Panc1 (cell line): Measurements from ENCODE around the gene GLIPR2. TPM values are rescaled to one million over a fixed set of nuclear protein-coding genes. Genes with fewer than 3 reads are reported as not detected.
A peak's percentile ranks its signal among the peaks of the same experiment; 100 is the strongest.

ENCODE experiments used
- ATAC-seq: fragments of 200-7000 bp; cut with Tn5 transposase; 2 replicates; pipeline ENCODE4 v1.9.1; 2020; ENCODE audit warnings: mild to moderate bottlenecking, moderate library complexity
- BruUV-seq: library from RNA; stranded (reverse); fragments of 400-500 nt; replicated peaks from 2 replicates; lab custom pipeline; 2021; lab: Mats Ljungman, UMichigan
- CTCF ChIA-PET: fragments of 300-600 bp; sonication (Branson Sonifier 250); formaldehyde crosslinking; loops from one replicate; lab custom pipeline; 2022; ENCODE audit warnings: antibody characterized with exemption; lab: Charles Lee
- POLR2A ChIA-PET: fragments of 300-600 bp; sonication (Branson Sonifier 250); formaldehyde crosslinking; loops from one replicate; lab custom pipeline; 2022; ENCODE audit warnings: antibody characterized with exemption; lab: Charles Lee
- DNase-seq: peaks from one replicate; pipeline ENCODE4 v3.0.0-alpha.2; 2010; ENCODE audit warnings: low read depth, low spot score
- H3K27ac ChIP-seq: 2 replicates; pipeline ENCODE4 v1.5.1; 2011; ENCODE audit warnings: mild to moderate bottlenecking, low read length, inconsistent platforms
- H3K27me3 ChIP-seq: fragments of 200-500 bp; sonication (Bioruptor generic); 2 replicates; pipeline ENCODE4 v1.6.0; 2014; ENCODE audit warnings: low read length, inconsistent platforms; ENCODE audit not compliant: control insufficient read depth, insufficient read depth
- H3K36me3 ChIP-seq: fragments of 200-500 bp; sonication (Bioruptor generic); 2 replicates; pipeline ENCODE4 v1.5.1; 2014; ENCODE audit warnings: inconsistent platforms, mild to moderate bottlenecking, low read length, moderate library complexity; ENCODE audit not compliant: control insufficient read depth, insufficient read depth
- H3K4me1 ChIP-seq: 2 replicates; pipeline ENCODE4 v1.5.1; 2011; ENCODE audit warnings: inconsistent platforms, mild to moderate bottlenecking, low read length, moderate library complexity; ENCODE audit not compliant: control insufficient read depth, insufficient read depth
- H3K4me3 ChIP-seq, 2 experiments: 2 replicates each; pipeline ENCODE4 v1.5.1; 2011 to 2012; ENCODE audit warnings: low read depth in 2 of 2, low read length in 2 of 2, mild to moderate bottlenecking in 2 of 2, inconsistent platforms in 1 of 2, moderate library complexity in 1 of 2
- H3K9me3 ChIP-seq: fragments of 200-500 bp; sonication (Bioruptor generic); 2 replicates; pipeline ENCODE4 v1.5.1; 2014; ENCODE audit warnings: low read depth, mild to moderate bottlenecking, inconsistent platforms, low read length, moderate library complexity; ENCODE audit not compliant: control insufficient read depth, insufficient read depth
- POLR2AphosphoS5 ChIP-seq: IDR thresholded peaks from 2 replicates; pipeline ENCODE4 v1.6.1; 2012; ENCODE audit warnings: mild to moderate bottlenecking, low read depth, low read length, moderate library complexity
- SIN3A ChIP-seq: IDR thresholded peaks from 2 replicates; pipeline ENCODE4 v1.6.1; 2012; ENCODE audit warnings: low read depth, mild to moderate bottlenecking, low read length, moderate library complexity, borderline replicate concordance; ENCODE audit not compliant: insufficient read depth
- TCF7L2 ChIP-seq: IDR thresholded peaks from 2 replicates; pipeline ENCODE4 v1.6.1; 2011; ENCODE audit warnings: mild to moderate bottlenecking, low read depth, low read length, inconsistent platforms
- in situ Hi-C: cut with HindIII; loops from 2 replicates; pipeline ENCODE4 v1.10.0; 2016; ENCODE audit warnings: low sequenced_read_pairs, low pct_unique_long_range_greater_than_20kb
- intact Hi-C: fragments of 100-400 bp; cut with micrococcal nuclease; formaldehyde crosslinking; loops from one replicate; pipeline ENCODE4 v1.10.0; 2022; ENCODE audit not compliant: unreplicated experiment
- total RNA-seq: library from RNA; stranded (reverse); gene quantifications from one replicate; pipeline ENCODE4 v1.2.1, GENCODE V29; 2021; ENCODE audit not compliant: unreplicated experiment
- TF ChIP-seq, protein P1 (sequence below): fragments of 450-650 bp; IDR thresholded peaks from 2 replicates; pipeline ENCODE4 v1.5.1; 2017; ENCODE audit warnings: mild to moderate bottlenecking
- TF ChIP-seq, protein P2 (sequence below), 2 experiments: IDR thresholded peaks; 2 replicates each; pipeline ENCODE4 v1.6.1; 2011 to 2012; ENCODE audit warnings: low read depth in 2 of 2, control low read depth in 1 of 2, low read length in 1 of 2, mild to moderate bottlenecking in 1 of 2, moderate library complexity in 1 of 2; ENCODE audit not compliant: insufficient read depth in 1 of 2

GLIPR2 gene
- total RNA-seq, 1 experiment from 2014 or later, result 4.9 TPM

DNA sequence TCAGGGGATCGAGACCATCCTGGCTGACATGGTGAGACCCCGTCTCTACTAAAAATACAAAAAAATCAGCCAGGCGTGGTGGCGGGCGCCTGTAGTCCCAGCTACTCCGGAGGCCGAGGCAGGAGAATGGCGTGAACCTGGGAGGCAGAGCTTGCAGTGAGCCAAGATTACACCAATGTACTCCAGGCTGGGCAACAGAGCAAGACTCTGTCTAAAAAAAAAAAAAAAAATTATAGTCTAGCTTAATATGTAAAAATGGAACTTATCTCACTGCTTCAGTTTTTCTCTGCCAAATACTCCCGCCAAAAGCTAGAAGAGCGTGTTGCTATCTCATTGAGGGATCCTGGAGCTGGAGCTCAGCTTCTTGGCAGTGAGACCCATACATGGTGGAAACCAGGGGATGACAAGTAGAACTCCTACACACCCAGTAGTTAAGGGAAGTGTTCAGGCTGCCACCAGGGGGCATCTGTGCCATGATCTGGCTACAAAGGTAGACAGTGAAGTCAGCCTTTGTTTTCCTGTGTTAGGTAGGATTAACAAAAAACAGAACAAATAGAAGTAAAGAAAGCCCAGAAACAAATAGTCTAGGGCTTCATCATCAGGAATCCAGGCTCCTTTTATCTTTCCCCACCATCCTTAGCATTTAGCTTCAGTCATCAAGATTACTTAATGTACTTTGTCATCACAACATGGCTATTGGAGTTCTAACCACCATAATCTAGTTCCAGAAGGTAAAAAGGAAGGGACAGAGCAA, 33.6 kb upstream of the GLIPR2 start:
- intact Hi-C loops, result loop anchor here (1.0 to 10.0 kb wide), 2 partner anchors 63 to 222 kb away; no protein-coding TSS in a partner anchor
- in situ Hi-C loops, result no loop called here
- ATAC-seq, result peak; percentile 95
- TF ChIP-seq, protein P1, sequence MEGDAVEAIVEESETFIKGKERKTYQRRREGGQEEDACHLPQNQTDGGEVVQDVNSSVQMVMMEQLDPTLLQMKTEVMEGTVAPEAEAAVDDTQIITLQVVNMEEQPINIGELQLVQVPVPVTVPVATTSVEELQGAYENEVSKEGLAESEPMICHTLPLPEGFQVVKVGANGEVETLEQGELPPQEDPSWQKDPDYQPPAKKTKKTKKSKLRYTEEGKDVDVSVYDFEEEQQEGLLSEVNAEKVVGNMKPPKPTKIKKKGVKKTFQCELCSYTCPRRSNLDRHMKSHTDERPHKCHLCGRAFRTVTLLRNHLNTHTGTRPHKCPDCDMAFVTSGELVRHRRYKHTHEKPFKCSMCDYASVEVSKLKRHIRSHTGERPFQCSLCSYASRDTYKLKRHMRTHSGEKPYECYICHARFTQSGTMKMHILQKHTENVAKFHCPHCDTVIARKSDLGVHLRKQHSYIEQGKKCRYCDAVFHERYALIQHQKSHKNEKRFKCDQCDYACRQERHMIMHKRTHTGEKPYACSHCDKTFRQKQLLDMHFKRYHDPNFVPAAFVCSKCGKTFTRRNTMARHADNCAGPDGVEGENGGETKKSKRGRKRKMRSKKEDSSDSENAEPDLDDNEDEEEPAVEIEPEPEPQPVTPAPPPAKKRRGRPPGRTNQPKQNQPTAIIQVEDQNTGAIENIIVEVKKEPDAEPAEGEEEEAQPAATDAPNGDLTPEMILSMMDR, result peak; percentile 98
- TF ChIP-seq, protein P2, sequence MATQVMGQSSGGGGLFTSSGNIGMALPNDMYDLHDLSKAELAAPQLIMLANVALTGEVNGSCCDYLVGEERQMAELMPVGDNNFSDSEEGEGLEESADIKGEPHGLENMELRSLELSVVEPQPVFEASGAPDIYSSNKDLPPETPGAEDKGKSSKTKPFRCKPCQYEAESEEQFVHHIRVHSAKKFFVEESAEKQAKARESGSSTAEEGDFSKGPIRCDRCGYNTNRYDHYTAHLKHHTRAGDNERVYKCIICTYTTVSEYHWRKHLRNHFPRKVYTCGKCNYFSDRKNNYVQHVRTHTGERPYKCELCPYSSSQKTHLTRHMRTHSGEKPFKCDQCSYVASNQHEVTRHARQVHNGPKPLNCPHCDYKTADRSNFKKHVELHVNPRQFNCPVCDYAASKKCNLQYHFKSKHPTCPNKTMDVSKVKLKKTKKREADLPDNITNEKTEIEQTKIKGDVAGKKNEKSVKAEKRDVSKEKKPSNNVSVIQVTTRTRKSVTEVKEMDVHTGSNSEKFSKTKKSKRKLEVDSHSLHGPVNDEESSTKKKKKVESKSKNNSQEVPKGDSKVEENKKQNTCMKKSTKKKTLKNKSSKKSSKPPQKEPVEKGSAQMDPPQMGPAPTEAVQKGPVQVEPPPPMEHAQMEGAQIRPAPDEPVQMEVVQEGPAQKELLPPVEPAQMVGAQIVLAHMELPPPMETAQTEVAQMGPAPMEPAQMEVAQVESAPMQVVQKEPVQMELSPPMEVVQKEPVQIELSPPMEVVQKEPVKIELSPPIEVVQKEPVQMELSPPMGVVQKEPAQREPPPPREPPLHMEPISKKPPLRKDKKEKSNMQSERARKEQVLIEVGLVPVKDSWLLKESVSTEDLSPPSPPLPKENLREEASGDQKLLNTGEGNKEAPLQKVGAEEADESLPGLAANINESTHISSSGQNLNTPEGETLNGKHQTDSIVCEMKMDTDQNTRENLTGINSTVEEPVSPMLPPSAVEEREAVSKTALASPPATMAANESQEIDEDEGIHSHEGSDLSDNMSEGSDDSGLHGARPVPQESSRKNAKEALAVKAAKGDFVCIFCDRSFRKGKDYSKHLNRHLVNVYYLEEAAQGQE (IDR thresholded peaks at IDR 0.05; ENCODE audit: insufficient read depth in 1 of 2, low read depth in 2 of 2, low read length in 1 of 2), result no peak
- no TSS peak for BruUV-seq
- Histone ChIP-seq H3K27ac (no peak overlapping the region), H3K4me3 (no peak overlapping the region), H3K27me3 (no peaks in the 10 kb centered on the region), H3K36me3 (no peaks in the 10 kb centered on the region), H3K4me1 (peaks cover 3% of the 10 kb centered on the region; the same call in 1 of the 2 replicates), H3K9me3 (no peaks in the 10 kb centered on the region)
- ChIA-PET CTCF (interaction anchor here (0.5 to 3.2 kb wide), 13 partner anchors 8 to 259 kb away, joined by 3 to 37 read pairs (median 4); partner anchors contain the start of gene RECK), POLR2A (interaction anchor here (0.5 to 1.5 kb wide), 3 partner anchors 50 to 87 kb away, joined by 5 to 9 read pairs (median 7); partner anchors contain the start of gene CLTA)
- DNase-seq, result peak; percentile 69

DNA sequence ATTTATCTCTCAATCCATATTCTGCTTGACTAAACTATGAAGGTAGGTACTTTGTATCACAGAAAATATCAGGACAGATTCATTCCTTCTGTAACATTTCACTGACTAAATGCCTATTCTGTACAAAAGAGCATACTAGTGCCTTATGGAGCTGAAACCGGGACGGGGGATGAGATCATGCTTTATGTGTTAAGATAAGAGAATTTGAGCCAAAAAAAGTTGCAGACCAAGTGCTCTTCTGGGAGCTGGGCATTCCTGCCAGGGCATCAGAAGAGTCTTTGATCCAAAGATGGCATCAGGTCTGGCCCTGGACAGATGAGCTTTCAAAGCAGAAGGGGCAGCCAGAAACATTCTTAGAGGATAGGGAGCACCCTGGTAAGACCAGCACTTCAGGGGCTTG, 27.5 kb upstream of the GLIPR2 start:
- ATAC-seq (no peak), DNase-seq (no peak)
- no peaks in the 10 kb centered on the region for H3K9me3 ChIP-seq
- H3K4me3 ChIP-seq, result no peak overlapping the region
- TF ChIP-seq TCF7L2 (no peak), POLR2AphosphoS5 (no peak), SIN3A (no peak)
- TF ChIP-seq, protein P2 (IDR thresholded peaks at IDR 0.05; ENCODE audit: insufficient read depth in 1 of 2, low read depth in 2 of 2, low read length in 1 of 2), result no peak
- TF ChIP-seq, protein P1, result no peak
- ChIA-PET CTCF (interaction anchor here (1.9 kb wide), 1 partner anchor 57 kb away, joined by 14 read pairs; no protein-coding TSS in a partner anchor), POLR2A (no interaction called here)
- intact Hi-C loops (loop anchor here (10.0 kb wide), 1 partner anchor 216 kb away; no protein-coding TSS in a partner anchor), in situ Hi-C loops (no loop called here)
- no peak overlapping the region for H3K27ac ChIP-seq
- no peaks in the 10 kb centered on the region for H3K36me3 ChIP-seq
- H3K27me3 ChIP-seq, result no peaks in the 10 kb centered on the region
- H3K4me1 ChIP-seq, result no peaks in the 10 kb centered on the region
- no TSS peak for BruUV-seq
